Activated effector memory CD4-positive, alpha-beta T cell treated with anti-CD3 and anti-CD28 coated beads, Interleukin-2, amount 50 U/mL, for 16 hours (primary cell): Measurements from ENCODE around the gene PRRT1B.

ENCODE experiments used
- DNase-seq: peaks from one replicate; pipeline ENCODE4 v3.0.0-alpha.2; 2020

PRRT1B gene

DNA sequence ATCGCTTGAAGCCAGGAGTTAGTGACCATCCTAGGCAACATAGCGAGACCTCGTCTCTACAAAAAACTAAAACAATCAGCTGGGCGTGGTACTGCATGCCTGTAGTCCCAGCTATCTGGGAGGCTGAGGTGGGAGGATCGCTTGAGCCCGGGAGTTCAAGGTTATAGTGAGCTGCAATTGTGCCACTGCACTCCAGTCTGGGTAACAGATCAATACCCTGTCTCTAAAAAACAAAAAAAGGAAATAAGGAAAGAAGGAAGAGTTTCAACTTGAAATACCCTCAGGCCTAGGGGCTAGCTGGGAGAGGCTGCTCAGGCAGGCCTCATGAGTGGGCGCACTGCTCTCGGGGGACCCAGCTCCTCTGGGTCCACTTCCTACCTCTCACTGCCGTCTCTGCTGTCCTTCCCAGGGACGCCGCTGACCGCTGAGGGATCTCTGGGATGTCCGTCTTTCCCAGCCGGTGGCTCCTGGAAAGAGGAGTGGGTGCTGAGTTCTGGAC is 56.4 kb downstream of the PRRT1B start:
- no peak for DNase-seq

DNA sequence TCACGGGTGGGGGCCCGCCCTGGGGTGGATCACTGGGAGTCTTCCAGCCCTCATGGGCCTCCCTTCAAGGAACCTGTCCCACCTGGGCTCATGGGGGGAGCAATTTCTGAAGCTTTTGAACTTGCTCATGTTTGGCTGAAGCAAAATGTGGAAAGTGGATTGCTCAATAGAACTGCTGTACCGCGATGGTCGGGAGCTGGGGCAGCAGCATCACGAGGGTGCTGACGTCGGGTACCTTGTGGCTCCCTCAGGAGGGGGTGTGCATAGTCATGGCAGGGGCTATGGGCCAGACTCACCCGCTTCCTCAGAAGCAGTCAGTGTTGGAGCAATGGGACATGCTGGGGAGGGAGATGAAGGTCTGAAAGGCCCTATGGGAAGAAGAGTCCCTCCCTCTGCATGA is 57.9 kb downstream of the PRRT1B start:
- no peak for DNase-seq

DNA sequence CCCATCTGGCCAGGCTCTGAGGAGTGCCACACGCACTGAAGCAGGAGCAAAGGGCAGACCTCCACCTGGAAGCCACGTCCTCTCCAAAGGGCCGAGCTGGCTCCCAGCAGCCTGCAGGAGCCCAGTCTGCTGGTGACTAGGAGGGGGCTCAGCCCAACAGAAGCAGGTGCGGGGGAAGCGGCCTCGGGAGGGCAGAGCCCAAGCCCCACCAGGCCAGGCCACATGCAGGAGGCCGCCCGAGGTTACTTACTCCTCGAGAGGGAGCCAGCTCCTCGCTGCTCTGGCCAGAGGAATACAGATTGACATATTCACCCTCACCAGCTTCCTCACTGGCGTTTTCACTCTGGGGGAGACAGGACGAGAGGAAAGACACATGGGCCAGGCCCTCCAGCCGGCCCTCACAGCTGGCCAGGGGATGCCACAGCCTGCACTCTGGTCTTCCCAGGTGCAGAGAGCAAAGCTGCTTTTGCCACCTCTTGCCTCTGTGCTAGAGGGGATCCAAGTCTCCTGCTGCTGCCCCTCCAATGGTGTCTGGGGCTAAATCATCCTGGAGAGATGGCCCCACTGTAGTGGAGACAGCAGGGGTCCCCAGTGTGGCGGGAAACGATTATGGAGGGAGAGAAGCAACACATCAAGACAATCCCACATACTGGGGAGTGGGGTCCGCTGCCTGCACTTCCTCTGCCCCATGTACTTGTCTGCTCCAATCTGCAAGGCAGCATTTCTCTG is 58.6 kb downstream of the PRRT1B start:
- no peak for DNase-seq

DNA sequence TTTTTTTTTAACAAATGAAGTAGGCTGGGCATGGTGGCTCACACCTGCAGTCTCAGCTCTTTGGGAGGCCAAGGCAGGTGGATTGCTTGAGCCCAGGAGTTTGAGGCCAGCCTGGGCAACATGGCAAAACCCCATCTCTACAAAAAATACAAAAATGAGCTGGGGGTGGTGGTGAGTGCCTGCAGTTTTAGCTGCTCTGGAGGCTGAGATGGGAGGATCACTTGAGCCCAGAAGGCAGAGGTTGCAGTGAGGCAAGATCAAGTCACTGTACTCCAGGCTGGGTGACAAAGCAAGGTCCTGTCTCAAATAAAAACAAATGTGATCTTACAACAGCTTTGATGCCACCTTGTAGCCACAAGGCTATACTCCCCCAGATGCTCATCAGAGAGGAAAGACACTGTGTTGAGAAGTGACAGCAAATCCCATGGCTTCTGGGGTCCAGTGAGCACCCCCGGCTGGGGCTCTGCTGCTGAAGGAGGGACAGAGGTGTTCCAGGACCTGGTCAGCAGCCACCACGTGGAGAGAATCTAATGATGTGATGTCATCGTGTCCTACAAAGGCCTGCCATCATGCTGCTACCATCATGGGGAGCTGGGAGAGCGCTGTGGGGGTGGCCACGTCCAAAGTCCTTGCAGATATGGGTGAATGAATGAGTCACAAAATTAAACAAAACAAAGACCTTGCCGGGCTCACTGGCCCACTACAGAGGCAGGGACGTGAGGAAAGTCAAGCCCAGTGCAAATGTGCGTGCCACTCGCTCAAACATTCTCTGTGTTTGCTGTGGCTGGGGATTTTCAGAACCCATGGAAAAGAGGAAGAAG is 60.7 kb downstream of the PRRT1B start:
- no peak for DNase-seq

DNA sequence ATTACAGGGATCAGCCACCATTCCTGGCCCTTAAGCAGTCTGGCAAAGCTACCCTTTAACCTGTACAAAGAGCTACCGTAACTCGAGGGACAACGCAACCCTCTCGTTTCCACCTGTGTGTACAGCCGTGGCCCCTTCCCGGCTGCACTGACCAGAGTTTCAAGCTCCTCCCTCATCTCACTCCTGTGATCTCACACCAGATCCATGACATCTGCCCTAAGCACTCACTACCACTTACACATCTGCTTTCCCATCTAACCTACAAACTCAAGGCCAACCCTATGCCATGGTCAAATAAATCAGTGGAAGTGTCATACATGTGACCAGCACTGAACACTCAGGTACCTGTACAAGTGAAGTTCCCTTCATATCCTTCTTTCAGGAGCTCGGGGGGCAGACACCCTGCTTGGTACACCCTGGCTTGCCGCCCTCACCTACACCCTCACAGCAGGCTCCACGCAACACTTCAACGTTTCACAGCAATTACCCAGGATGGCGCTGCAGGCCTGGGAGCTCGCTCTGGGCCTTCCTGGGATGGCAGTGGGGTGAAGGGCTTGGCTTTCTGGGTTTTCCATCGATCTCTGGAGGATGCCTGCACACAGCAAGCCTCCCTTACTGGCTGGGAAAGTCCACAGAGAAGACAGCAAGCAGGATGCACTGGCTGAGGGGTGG is 61.7 kb downstream of the PRRT1B start:
- DNase-seq, result no peak

DNA sequence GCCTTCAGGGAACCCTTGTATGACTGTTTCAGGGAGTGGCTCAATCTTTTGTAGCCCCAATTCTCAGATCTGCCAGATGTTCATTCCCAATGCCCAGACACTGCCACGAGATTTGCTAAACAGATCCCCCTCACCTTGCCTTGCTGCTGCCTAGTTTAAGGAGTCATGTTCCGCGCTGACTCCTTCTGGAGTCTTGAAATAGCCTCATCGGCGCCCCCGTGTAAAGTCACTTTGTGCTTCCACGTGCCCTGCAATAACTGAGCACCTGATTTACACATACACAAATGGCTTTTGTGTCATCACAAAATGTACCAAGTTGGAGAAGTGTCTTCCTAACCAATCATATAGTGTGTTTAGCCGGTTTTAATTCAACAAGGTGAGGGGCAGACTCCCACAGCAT is 62.3 kb downstream of the PRRT1B start:
- no peak for DNase-seq

DNA sequence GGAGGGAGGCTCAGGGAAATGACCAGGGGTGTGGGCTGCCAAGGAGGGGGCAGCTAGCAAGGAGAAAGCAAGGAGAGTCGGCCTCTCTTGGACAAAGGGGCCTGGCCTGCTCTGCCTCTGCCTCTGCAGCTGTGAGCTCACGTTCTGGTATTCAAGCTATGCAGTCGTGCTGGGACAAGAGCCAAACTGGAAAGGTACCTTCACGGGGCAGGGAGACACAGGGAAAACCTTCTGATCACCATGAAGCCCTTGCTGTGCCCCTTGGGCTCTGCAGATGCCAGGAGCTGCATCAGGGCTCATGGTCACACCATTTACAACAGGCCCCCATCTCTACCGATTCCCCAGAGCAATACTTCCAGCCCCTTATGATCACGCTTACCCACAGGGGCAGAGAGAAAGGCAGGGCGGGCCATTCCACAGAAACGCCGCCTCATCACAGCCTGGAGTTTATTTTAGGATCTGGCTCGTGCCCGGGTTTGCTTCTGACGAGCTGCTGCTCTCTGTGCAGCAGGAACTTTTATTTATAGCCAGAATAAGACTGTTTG is 63.2 kb downstream of the PRRT1B start:
- no peak for DNase-seq
